Adrenal gland (tissue), 12 donors: Measurements from ENCODE around the gene HDAC11. TPM values are rescaled to one million over a fixed set of nuclear protein-coding genes. Genes with fewer than 3 reads are reported as not detected.
A peak's percentile ranks its signal among the peaks of the same experiment; 100 is the strongest.

Experiments
- DNase-seq, 7 donors: peaks; one replicate each; pipeline ENCODE4 v3.0.0-alpha.2; 2019 to 2020
- H3K27ac ChIP-seq, 5 donors: fragments of 200-600 bp; sonication (generic) in 4 of 5; 1 replicate in 3 of 5; 2 replicates in 2 of 5; pipeline versions ENCODE4 v1.5.1 to v1.8.0; 2016 to 2020; ENCODE audit warnings: mild to moderate bottlenecking in 1 of 5
- H3K27me3 ChIP-seq: fragments of 200-600 bp; 2 replicates; pipeline ENCODE4 v1.8.0; 2021
- H3K36me3 ChIP-seq, 2 donors: fragments of 200-600 bp; replicated peaks in 1 of 2; 1 replicate in 1 of 2; 2 replicates in 1 of 2; pipeline versions ENCODE4 v1.5.1 to v1.8.0; 2018 to 2022
- H3K4me1 ChIP-seq, 2 donors: fragments of 200-600 bp; replicated peaks in 1 of 2; 1 replicate in 1 of 2; 2 replicates in 1 of 2; pipeline versions ENCODE4 v1.5.1 to v1.8.0; 2018 to 2021
- H3K4me3 ChIP-seq, 4 donors: fragments of 200-600 bp; sonication (generic) in 3 of 4; one replicate each; pipeline ENCODE4 v1.5.1; 2016 to 2018
- H3K9me3 ChIP-seq, 3 donors: fragments of 200-600 bp; sonication (generic) in 1 of 3; replicated peaks in 1 of 3; 1 replicate in 2 of 3; 2 replicates in 1 of 3; pipeline versions ENCODE4 v1.5.1 to v1.8.0; 2016 to 2021
- CTCF ChIP-seq, 6 experiments: fragments of 450-650 bp in 4 of 6; fragments of 200-600 bp in 2 of 6; sonication (generic) in 1 of 6; IDR thresholded peaks; 1 replicate in 5 of 6; 2 replicates in 1 of 6; pipeline versions ENCODE4 v1.5.1 to v1.8.0; 2016 to 2021; ENCODE audit warnings: antibody characterized with exemption in 6 of 6, mild to moderate bottlenecking in 2 of 6, moderate library complexity in 1 of 6
- POLR2A ChIP-seq, 2 donors: fragments of 450-650 bp; IDR thresholded peaks; one replicate each; pipeline ENCODE4 v1.6.1; 2017; ENCODE audit warnings: antibody characterized with exemption in 2 of 2, mild to moderate bottlenecking in 2 of 2, moderate library complexity in 1 of 2
- WGBS, 4 donors: extraction: QIAGEN DNeasy Blood & Tissue Kit in 2 of 4; methylation state at CpG; one replicate each; pipeline versions ENCODE4 v1.1.5 to v1.1.7; 2013 to 2017; 5-methylcytosine and 5-hydroxymethylcytosine counted together
- intact Hi-C, 2 donors: fragments of 100-400 bp; cut with DNase I; formaldehyde crosslinking; loops; one replicate each; pipeline versions ENCODE4 v1.14.1 to v1.15.0; 2022 to 2023
- polyA plus RNA-seq, 3 donors: library from polyadenylated mRNA; stranded (reverse); fragments of 200-250 nt in 2 of 3; fragments of 350-450 nt in 1 of 3; fragmentation: Illumina TruSeq in 1 of 3; extraction: RNeasy Lipid Tissue Mini Kit (QIAGEN cat#74804) in 1 of 3; gene quantifications; one replicate each; pipeline ENCODE4 v1.2.3, GENCODE V29; 2013 to 2014
- total RNA-seq, 9 donors: library from RNA; depleted of rRNA in 4 of 9; stranded (reverse); fragments of >200 nt in 4 of 9; fragments of 120-200 nt in 1 of 9; fragmentation: NEBNext Ultra II Directional in 1 of 9; extraction: Animal tissue kit (Norgen Biotek cat#: 25700) in 1 of 9; gene quantifications; one replicate each; pipeline versions ENCODE4 v1.1.0 to v1.2.4, GENCODE V29; 2013 to 2023
- donor health status: healthy with polysubstance abuse.
- donor health status: Bipolar disorder and iron deficiency.
- donor health status: DM: yes; HTN: yes; CAD: no.
- donor health status: DM: no; HTN: no; CAD: no.
- donor health status: DM: no; HTN: no; CAD: no.
- donor health status: DM: yes; HTN: yes; CAD: no.

HDAC11 gene
- total and polyA plus RNA-seq, 12 donors = 6.9 to 58.0 (median 15.9) TPM

GRCh38 chr3:13493867-13494441, 13.8 kb downstream of the HDAC11 start:
- Histone ChIP-seq H3K27ac (no peak overlapping the region), H3K4me1 (no peaks in the 10 kb centered on the region), H3K9me3 (no peaks in the 10 kb centered on the region), H3K4me3 (no peak overlapping the region), H3K36me3 (no peaks in the 10 kb centered on the region), H3K27me3 (no peaks in the 10 kb centered on the region)
- no peak for DNase-seq
- WGBS, 4 donors = 84 to 90% (median 89%) methylated on average over 9 to 15 of the region's 15 CpGs
- intact Hi-C loops = loop anchor here in 1 of 2 donors (2.0 kb wide), 1 partner anchor 157 kb away; no protein-coding TSS in a partner anchor
- no peak for TF ChIP-seq CTCF (IDR thresholded peaks at IDR 0.05)
- TF ChIP-seq POLR2A (IDR thresholded peaks at IDR 0.05) = no peak

DNA sequence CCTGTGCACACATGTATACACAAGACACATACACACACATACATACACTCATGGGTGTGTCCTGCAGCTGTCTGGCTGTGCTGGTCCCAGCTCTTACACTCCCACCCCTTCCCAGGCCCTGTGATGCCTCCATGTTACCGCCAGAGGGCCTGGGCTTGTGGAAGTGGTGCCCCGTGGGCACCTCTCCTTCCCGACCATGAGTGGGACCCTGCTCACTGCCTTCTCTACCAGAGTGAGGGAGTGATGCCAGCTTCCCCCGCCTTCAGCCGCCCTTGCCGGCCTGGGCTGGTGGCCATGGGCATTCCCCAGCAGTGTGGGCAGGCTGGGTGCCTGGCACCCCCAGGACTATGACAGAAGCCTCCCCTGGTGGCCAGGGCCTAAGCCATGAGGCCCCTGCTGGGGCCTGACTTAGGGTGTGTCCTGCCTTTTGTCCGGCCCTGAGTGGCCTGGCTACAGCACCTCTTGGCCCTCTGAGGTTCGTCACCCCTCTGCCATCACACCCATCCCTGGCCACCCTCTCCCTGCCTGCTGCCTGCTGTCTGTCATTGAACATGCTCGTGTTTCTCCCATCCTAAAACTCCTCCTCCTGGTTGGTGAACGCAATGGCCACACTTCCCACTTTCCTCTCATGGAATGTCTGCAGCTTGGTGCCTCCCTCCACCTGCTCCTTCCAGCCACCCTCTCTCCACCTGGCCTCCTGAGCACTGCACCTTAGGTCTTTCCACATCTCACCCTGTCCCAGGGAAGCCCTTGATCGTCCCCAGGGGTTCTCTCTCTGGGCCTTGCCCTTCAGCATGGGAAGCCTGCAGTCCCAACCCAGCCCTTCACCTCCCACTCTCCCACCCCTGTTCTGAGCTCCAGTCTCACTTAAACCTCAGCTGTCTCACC, 14.6 kb downstream of the HDAC11 start:
- Histone ChIP-seq H3K27ac (no peak overlapping the region), H3K36me3 (no peaks in the 10 kb centered on the region), H3K9me3 (no peaks in the 10 kb centered on the region), H3K4me1 (no peaks in the 10 kb centered on the region), H3K27me3 (no peaks in the 10 kb centered on the region), H3K4me3 (no peak overlapping the region)
- TF ChIP-seq POLR2A (IDR thresholded peaks at IDR 0.05) = no peak
- TF ChIP-seq CTCF (IDR thresholded peaks at IDR 0.05) = peak in 5 of 6 experiments; percentile 8 to 47 (median 25)
- intact Hi-C loops = loop anchor here in 1 of 2 donors (2.0 kb wide), 1 partner anchor 156 kb away; no protein-coding TSS in a partner anchor
- no peak for DNase-seq
- WGBS, 4 donors = 64 to 75% (median 70%) methylated on average over 7 to 11 of the region's 11 CpGs

GRCh38 chr3:13495351-13495813, 15.3 kb downstream of the HDAC11 start:
- H3K36me3 ChIP-seq = no peaks in the 10 kb centered on the region
- intact Hi-C loops = loop anchor here in 1 of 2 donors (2.0 kb wide), 1 partner anchor 155 kb away; no protein-coding TSS in a partner anchor
- H3K4me1 ChIP-seq = no peaks in the 10 kb centered on the region
- H3K27me3 ChIP-seq = no peaks in the 10 kb centered on the region
- no peak for DNase-seq
- no peak for TF ChIP-seq POLR2A (IDR thresholded peaks at IDR 0.05)
- no peak for TF ChIP-seq CTCF (IDR thresholded peaks at IDR 0.05)
- no peak overlapping the region for H3K27ac ChIP-seq
- no peaks in the 10 kb centered on the region for H3K9me3 ChIP-seq
- H3K4me3 ChIP-seq = no peak overlapping the region
- WGBS, 4 donors = 87 to 92% (median 89%) methylated on average over 3 of the region's 3 CpGs
